ENCODE data around the gene STEAP4.

STEAP4 gene

GRCh38 chr7:88306590-88307048, at the start of gene STEAP4:
Gene STEAP4 (minus strand): TSS chr7:88306894. CDS start chr7:88284269, 22,625 bp downstream.
- Histone ChIP-seq H3K4me1 (ENCODE audit: control insufficient read depth in 5 of 5, insufficient read depth in 5 of 5, low read length in 5 of 5) (peaks cover 0 to 34% (median 29%) of the 10 kb centered on the region in 5 donors), H3K4me3 (ENCODE audit: low read depth in 1 of 5, low read length in 5 of 5) (peak within 1 kb of the TSS; percentile 58 to 74 (median 68)), H3K9me3 (ENCODE audit: control insufficient read depth in 5 of 5, low read length in 5 of 5) (no peaks in the 10 kb centered on the region), H3K27me3 (ENCODE audit: control insufficient read depth in 5 of 5, insufficient read depth in 4 of 5, low read length in 5 of 5) (no peaks in the 10 kb centered on the region), H3K9ac (ENCODE audit: low read length in 5 of 5) (peak within 1 kb of the TSS in 3 of 5 donors; percentile 47 to 51 (median 49)), H3K27ac (ENCODE audit: low read depth, low read length) (peak within 1 kb of the TSS; percentile 12), H3K36me3 (ENCODE audit: control insufficient read depth in 5 of 5, insufficient read depth in 5 of 5, low read length in 5 of 5) (no peaks in the 10 kb centered on the region)

- no peak overlapping the region for H3K9ac ChIP-seq (ENCODE audit: low read length in 5 of 5)
- H3K27me3 ChIP-seq (ENCODE audit: control insufficient read depth in 5 of 5, insufficient read depth in 4 of 5, low read length in 5 of 5): no peaks in the 10 kb centered on the region
- peaks cover 0 to 3% (median 0%) of the 10 kb centered on the region in 5 donors for H3K4me1 ChIP-seq (ENCODE audit: control insufficient read depth in 5 of 5, insufficient read depth in 5 of 5, low read length in 5 of 5)
- no peak overlapping the region for H3K4me3 ChIP-seq (ENCODE audit: low read depth in 1 of 5, low read length in 5 of 5)
- H3K27ac ChIP-seq (ENCODE audit: low read depth, low read length): no peak overlapping the region
- H3K9me3 ChIP-seq (ENCODE audit: control insufficient read depth in 5 of 5, low read length in 5 of 5): peaks cover 0 to 2% (median 0%) of the 10 kb centered on the region in 5 donors
- H3K36me3 ChIP-seq (ENCODE audit: control insufficient read depth in 5 of 5, insufficient read depth in 5 of 5, low read length in 5 of 5): no peaks in the 10 kb centered on the region
Observed at GRCh38 chr7:88355011-88355410, 48.3 kb upstream of the STEAP4 start.

- Histone ChIP-seq H3K4me3 (ENCODE audit: low read depth in 1 of 5, low read length in 5 of 5) (no peak overlapping the region), H3K27me3 (ENCODE audit: control insufficient read depth in 5 of 5, insufficient read depth in 4 of 5, low read length in 5 of 5) (peaks cover 0 to 3% (median 0%) of the 10 kb centered on the region in 5 donors), H3K9me3 (ENCODE audit: control insufficient read depth in 5 of 5, low read length in 5 of 5) (no peaks in the 10 kb centered on the region), H3K4me1 (ENCODE audit: control insufficient read depth in 5 of 5, insufficient read depth in 5 of 5, low read length in 5 of 5) (no peaks in the 10 kb centered on the region), H3K36me3 (ENCODE audit: control insufficient read depth in 5 of 5, insufficient read depth in 5 of 5, low read length in 5 of 5) (no peaks in the 10 kb centered on the region), H3K9ac (ENCODE audit: low read length in 5 of 5) (no peak overlapping the region), H3K27ac (ENCODE audit: low read depth, low read length) (no peak overlapping the region)
Observed at GRCh38 chr7:88350118-88350517, 43.4 kb upstream of the STEAP4 start.

GRCh38 chr7:88347517-88347916, 40.8 kb upstream of the STEAP4 start:
- no peak overlapping the region for H3K27ac ChIP-seq (ENCODE audit: low read depth, low read length)
- H3K36me3 ChIP-seq (ENCODE audit: control insufficient read depth in 5 of 5, insufficient read depth in 5 of 5, low read length in 5 of 5): no peaks in the 10 kb centered on the region
- peaks cover 0 to 3% (median 0%) of the 10 kb centered on the region in 5 donors for H3K27me3 ChIP-seq (ENCODE audit: control insufficient read depth in 5 of 5, insufficient read depth in 4 of 5, low read length in 5 of 5)
- H3K9me3 ChIP-seq (ENCODE audit: control insufficient read depth in 5 of 5, low read length in 5 of 5): no peaks in the 10 kb centered on the region
- H3K4me1 ChIP-seq (ENCODE audit: control insufficient read depth in 5 of 5, insufficient read depth in 5 of 5, low read length in 5 of 5): no peaks in the 10 kb centered on the region
- H3K9ac ChIP-seq (ENCODE audit: low read length in 5 of 5): no peak overlapping the region
- no peak overlapping the region for H3K4me3 ChIP-seq (ENCODE audit: low read depth in 1 of 5, low read length in 5 of 5)

GRCh38 chr7:88347090-88347489, 40.4 kb upstream of the STEAP4 start:
- Histone ChIP-seq H3K4me3 (ENCODE audit: low read depth in 1 of 5, low read length in 5 of 5) (no peak overlapping the region), H3K27me3 (ENCODE audit: control insufficient read depth in 5 of 5, insufficient read depth in 4 of 5, low read length in 5 of 5) (peaks cover 0 to 3% (median 0%) of the 10 kb centered on the region in 5 donors), H3K27ac (ENCODE audit: low read depth, low read length) (no peak overlapping the region), H3K36me3 (ENCODE audit: control insufficient read depth in 5 of 5, insufficient read depth in 5 of 5, low read length in 5 of 5) (no peaks in the 10 kb centered on the region), H3K4me1 (ENCODE audit: control insufficient read depth in 5 of 5, insufficient read depth in 5 of 5, low read length in 5 of 5) (no peaks in the 10 kb centered on the region), H3K9me3 (ENCODE audit: control insufficient read depth in 5 of 5, low read length in 5 of 5) (no peaks in the 10 kb centered on the region), H3K9ac (ENCODE audit: low read length in 5 of 5) (no peak overlapping the region)

GRCh38 chr7:88346357-88346756, 39.7 kb upstream of the STEAP4 start:
- H3K4me3 ChIP-seq (ENCODE audit: low read depth in 1 of 5, low read length in 5 of 5): no peak overlapping the region
- H3K9ac ChIP-seq (ENCODE audit: low read length in 5 of 5): no peak overlapping the region
- H3K4me1 ChIP-seq (ENCODE audit: control insufficient read depth in 5 of 5, insufficient read depth in 5 of 5, low read length in 5 of 5): no peaks in the 10 kb centered on the region
- peaks cover 0 to 3% (median 0%) of the 10 kb centered on the region in 5 donors for H3K27me3 ChIP-seq (ENCODE audit: control insufficient read depth in 5 of 5, insufficient read depth in 4 of 5, low read length in 5 of 5)
- H3K36me3 ChIP-seq (ENCODE audit: control insufficient read depth in 5 of 5, insufficient read depth in 5 of 5, low read length in 5 of 5): no peaks in the 10 kb centered on the region
- H3K9me3 ChIP-seq (ENCODE audit: control insufficient read depth in 5 of 5, low read length in 5 of 5): no peaks in the 10 kb centered on the region
- no peak overlapping the region for H3K27ac ChIP-seq (ENCODE audit: low read depth, low read length)

- Histone ChIP-seq H3K4me1 (ENCODE audit: control insufficient read depth in 5 of 5, insufficient read depth in 5 of 5, low read length in 5 of 5) (no peaks in the 10 kb centered on the region), H3K9ac (ENCODE audit: low read length in 5 of 5) (no peak overlapping the region), H3K9me3 (ENCODE audit: control insufficient read depth in 5 of 5, low read length in 5 of 5) (no peaks in the 10 kb centered on the region), H3K27ac (ENCODE audit: low read depth, low read length) (no peak overlapping the region), H3K4me3 (ENCODE audit: low read depth in 1 of 5, low read length in 5 of 5) (no peak overlapping the region), H3K27me3 (ENCODE audit: control insufficient read depth in 5 of 5, insufficient read depth in 4 of 5, low read length in 5 of 5) (peaks cover 0 to 3% (median 0%) of the 10 kb centered on the region in 5 donors), H3K36me3 (ENCODE audit: control insufficient read depth in 5 of 5, insufficient read depth in 5 of 5, low read length in 5 of 5) (no peaks in the 10 kb centered on the region)
Observed at GRCh38 chr7:88344956-88345832, 38.5 kb upstream of the STEAP4 start.

GRCh38 chr7:88344271-88344670, 37.6 kb upstream of the STEAP4 start:
- Histone ChIP-seq H3K27me3 (ENCODE audit: control insufficient read depth in 5 of 5, insufficient read depth in 4 of 5, low read length in 5 of 5) (peaks cover 0 to 3% (median 0%) of the 10 kb centered on the region in 5 donors), H3K4me1 (ENCODE audit: control insufficient read depth in 5 of 5, insufficient read depth in 5 of 5, low read length in 5 of 5) (no peaks in the 10 kb centered on the region), H3K27ac (ENCODE audit: low read depth, low read length) (no peak overlapping the region), H3K9me3 (ENCODE audit: control insufficient read depth in 5 of 5, low read length in 5 of 5) (no peaks in the 10 kb centered on the region), H3K4me3 (ENCODE audit: low read depth in 1 of 5, low read length in 5 of 5) (no peak overlapping the region), H3K9ac (ENCODE audit: low read length in 5 of 5) (no peak overlapping the region), H3K36me3 (ENCODE audit: control insufficient read depth in 5 of 5, insufficient read depth in 5 of 5, low read length in 5 of 5) (no peaks in the 10 kb centered on the region)

GRCh38 chr7:88339195-88339922, 32.7 kb upstream of the STEAP4 start:
- Histone ChIP-seq H3K4me1 (ENCODE audit: control insufficient read depth in 5 of 5, insufficient read depth in 5 of 5, low read length in 5 of 5) (no peaks in the 10 kb centered on the region), H3K4me3 (ENCODE audit: low read depth in 1 of 5, low read length in 5 of 5) (no peak overlapping the region), H3K9me3 (ENCODE audit: control insufficient read depth in 5 of 5, low read length in 5 of 5) (no peaks in the 10 kb centered on the region), H3K27me3 (ENCODE audit: control insufficient read depth in 5 of 5, insufficient read depth in 4 of 5, low read length in 5 of 5) (no peaks in the 10 kb centered on the region), H3K27ac (ENCODE audit: low read depth, low read length) (no peak overlapping the region), H3K9ac (ENCODE audit: low read length in 5 of 5) (no peak overlapping the region), H3K36me3 (ENCODE audit: control insufficient read depth in 5 of 5, insufficient read depth in 5 of 5, low read length in 5 of 5) (no peaks in the 10 kb centered on the region)

GRCh38 chr7:88338503-88338902, 31.8 kb upstream of the STEAP4 start:
- Histone ChIP-seq H3K9ac (ENCODE audit: low read length in 5 of 5) (no peak overlapping the region), H3K27me3 (ENCODE audit: control insufficient read depth in 5 of 5, insufficient read depth in 4 of 5, low read length in 5 of 5) (no peaks in the 10 kb centered on the region), H3K36me3 (ENCODE audit: control insufficient read depth in 5 of 5, insufficient read depth in 5 of 5, low read length in 5 of 5) (no peaks in the 10 kb centered on the region), H3K4me1 (ENCODE audit: control insufficient read depth in 5 of 5, insufficient read depth in 5 of 5, low read length in 5 of 5) (no peaks in the 10 kb centered on the region), H3K9me3 (ENCODE audit: control insufficient read depth in 5 of 5, low read length in 5 of 5) (no peaks in the 10 kb centered on the region), H3K4me3 (ENCODE audit: low read depth in 1 of 5, low read length in 5 of 5) (no peak overlapping the region), H3K27ac (ENCODE audit: low read depth, low read length) (peak overlapping the region; percentile 33)

Measured in subcutaneous abdominal adipose tissue (tissue), 5 donors.